Measurements from ENCODE around the gene BPIFB1. TPM values are rescaled to one million over a fixed set of nuclear protein-coding genes. Genes with fewer than 3 reads are reported as not detected.

The BPIFB1 gene
- total RNA-seq, 1 experiment from 2014 or later = not detected

DNA sequence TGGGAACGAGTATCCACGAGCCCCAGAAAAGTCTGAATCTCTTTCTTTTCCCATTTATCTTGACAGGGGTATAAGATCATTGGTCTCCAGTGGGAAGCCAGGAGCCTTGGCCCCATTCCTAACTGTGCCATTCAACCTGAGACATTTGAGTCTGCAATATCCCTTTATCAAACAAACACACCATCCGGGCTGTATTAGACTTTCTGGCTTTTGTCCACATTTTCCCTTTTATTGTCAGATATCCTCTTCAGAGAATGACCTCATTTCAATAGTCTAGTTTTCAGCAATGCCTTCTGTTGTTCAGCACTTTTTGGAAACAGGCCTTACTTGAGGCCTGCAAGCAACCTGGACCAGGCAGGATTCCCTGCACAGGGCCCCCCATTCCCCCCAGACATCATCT lies 31.5 kb upstream of the BPIFB1 start:
- no TSS peak for BruUV-seq (replicated peaks)
- TF ChIP-seq, protein P1, sequence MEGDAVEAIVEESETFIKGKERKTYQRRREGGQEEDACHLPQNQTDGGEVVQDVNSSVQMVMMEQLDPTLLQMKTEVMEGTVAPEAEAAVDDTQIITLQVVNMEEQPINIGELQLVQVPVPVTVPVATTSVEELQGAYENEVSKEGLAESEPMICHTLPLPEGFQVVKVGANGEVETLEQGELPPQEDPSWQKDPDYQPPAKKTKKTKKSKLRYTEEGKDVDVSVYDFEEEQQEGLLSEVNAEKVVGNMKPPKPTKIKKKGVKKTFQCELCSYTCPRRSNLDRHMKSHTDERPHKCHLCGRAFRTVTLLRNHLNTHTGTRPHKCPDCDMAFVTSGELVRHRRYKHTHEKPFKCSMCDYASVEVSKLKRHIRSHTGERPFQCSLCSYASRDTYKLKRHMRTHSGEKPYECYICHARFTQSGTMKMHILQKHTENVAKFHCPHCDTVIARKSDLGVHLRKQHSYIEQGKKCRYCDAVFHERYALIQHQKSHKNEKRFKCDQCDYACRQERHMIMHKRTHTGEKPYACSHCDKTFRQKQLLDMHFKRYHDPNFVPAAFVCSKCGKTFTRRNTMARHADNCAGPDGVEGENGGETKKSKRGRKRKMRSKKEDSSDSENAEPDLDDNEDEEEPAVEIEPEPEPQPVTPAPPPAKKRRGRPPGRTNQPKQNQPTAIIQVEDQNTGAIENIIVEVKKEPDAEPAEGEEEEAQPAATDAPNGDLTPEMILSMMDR (IDR thresholded peaks at IDR 0.05; ENCODE audit: unreplicated experiment) = no peak
- H3K36me3 Mint-ChIP-seq (ENCODE audit: insufficient read depth, unreplicated experiment) = no peaks in the 10 kb centered on the region

DNA sequence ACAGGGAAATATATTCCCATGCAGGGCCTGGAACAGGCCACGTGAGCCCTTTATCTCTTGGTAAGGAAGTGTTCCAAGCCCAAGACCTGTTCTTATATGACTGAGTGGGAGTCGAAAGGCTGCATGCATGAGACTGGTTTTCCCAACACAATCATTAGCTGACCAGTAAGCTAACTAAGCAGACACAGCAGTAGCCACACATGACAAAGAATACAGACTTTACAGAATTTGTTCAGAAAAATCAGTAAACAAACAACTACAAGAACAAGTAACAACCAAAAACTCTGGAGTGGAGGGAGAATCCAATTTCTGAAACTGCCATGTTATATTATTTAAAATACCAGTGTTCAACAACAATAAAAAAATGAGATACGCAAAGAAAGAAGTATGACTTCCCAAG lies 30.6 kb upstream of the BPIFB1 start:
- no peaks in the 10 kb centered on the region for H3K4me1 Mint-ChIP-seq (ENCODE audit: insufficient read depth, unreplicated experiment)
- H3K27me3 Mint-ChIP-seq (ENCODE audit: insufficient read depth, unreplicated experiment) = peaks cover 44% of the 10 kb centered on the region
- DNase-seq (ENCODE audit: unreplicated experiment) = no peak
- CTCF ChIA-PET = interaction anchor here (0.6 to 2.5 kb wide), 2 partner anchors 10 to 16 kb away, joined by 7 to 8 read pairs; no protein-coding TSS in a partner anchor
- BruUV-seq (replicated peaks) = no TSS peak
- no peaks in the 10 kb centered on the region for H3K36me3 Mint-ChIP-seq (ENCODE audit: insufficient read depth, unreplicated experiment)
- H3K27ac Mint-ChIP-seq (ENCODE audit: low read depth, unreplicated experiment) = no peak overlapping the region
- POLR2A ChIA-PET = no interaction called here
- intact Hi-C loops (cut with micrococcal nuclease) = no loop called here
- H3K4me3 Mint-ChIP-seq (ENCODE audit: unreplicated experiment) = no peak overlapping the region
- H3K9me3 Mint-ChIP-seq (ENCODE audit: unreplicated experiment) = peaks cover 8% of the 10 kb centered on the region
- TF ChIP-seq, protein P1 (IDR thresholded peaks at IDR 0.05; ENCODE audit: unreplicated experiment) = no peak

More for the DNA sequence above, 31.5 kb upstream of the BPIFB1 start:
- Mint-ChIP-seq H3K27me3 (ENCODE audit: insufficient read depth, unreplicated experiment) (peaks cover 38% of the 10 kb centered on the region), H3K9me3 (ENCODE audit: unreplicated experiment) (peaks cover 8% of the 10 kb centered on the region), H3K4me3 (ENCODE audit: unreplicated experiment) (no peak overlapping the region), H3K27ac (ENCODE audit: low read depth, unreplicated experiment) (no peak overlapping the region), H3K4me1 (ENCODE audit: insufficient read depth, unreplicated experiment) (no peaks in the 10 kb centered on the region)
- intact Hi-C loops (cut with micrococcal nuclease) = no loop called here
- POLR2A ChIA-PET = no interaction called here
- CTCF ChIA-PET = interaction anchor here (2.5 kb wide), 1 partner anchor 11 kb away, joined by 8 read pairs; no protein-coding TSS in a partner anchor
- DNase-seq (ENCODE audit: unreplicated experiment) = no peak

DNA sequence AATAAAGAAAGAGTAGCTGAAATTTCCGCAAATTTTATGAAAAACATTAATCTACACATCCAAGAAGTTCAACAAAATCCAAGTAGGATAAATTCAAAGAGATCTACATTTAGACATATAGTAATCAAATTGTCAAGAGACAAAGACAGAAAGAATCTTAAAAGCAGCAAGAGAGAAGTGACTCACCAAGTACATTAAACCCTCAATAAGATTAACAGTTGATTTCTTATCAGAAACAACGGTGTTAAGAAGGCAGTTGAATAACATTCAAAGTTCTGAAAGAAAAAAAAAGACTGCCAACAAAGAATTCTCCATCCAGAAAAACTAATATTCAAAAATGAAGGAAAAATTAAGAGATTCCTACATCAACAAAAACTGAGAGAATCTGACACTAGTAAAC lies 28.0 kb upstream of the BPIFB1 start:
- Mint-ChIP-seq H3K4me3 (ENCODE audit: unreplicated experiment) (no peak overlapping the region), H3K27ac (ENCODE audit: low read depth, unreplicated experiment) (no peak overlapping the region), H3K4me1 (ENCODE audit: insufficient read depth, unreplicated experiment) (no peaks in the 10 kb centered on the region), H3K9me3 (ENCODE audit: unreplicated experiment) (peaks cover 8% of the 10 kb centered on the region), H3K27me3 (ENCODE audit: insufficient read depth, unreplicated experiment) (peaks cover 50% of the 10 kb centered on the region), H3K36me3 (ENCODE audit: insufficient read depth, unreplicated experiment) (no peaks in the 10 kb centered on the region)
- TF ChIP-seq, protein P1 (IDR thresholded peaks at IDR 0.05; ENCODE audit: unreplicated experiment) = no peak
- DNase-seq (ENCODE audit: unreplicated experiment) = no peak
- no TSS peak for BruUV-seq (replicated peaks)
- POLR2A ChIA-PET = no interaction called here
- intact Hi-C loops (cut with micrococcal nuclease) = no loop called here
- CTCF ChIA-PET = no interaction called here

DNA sequence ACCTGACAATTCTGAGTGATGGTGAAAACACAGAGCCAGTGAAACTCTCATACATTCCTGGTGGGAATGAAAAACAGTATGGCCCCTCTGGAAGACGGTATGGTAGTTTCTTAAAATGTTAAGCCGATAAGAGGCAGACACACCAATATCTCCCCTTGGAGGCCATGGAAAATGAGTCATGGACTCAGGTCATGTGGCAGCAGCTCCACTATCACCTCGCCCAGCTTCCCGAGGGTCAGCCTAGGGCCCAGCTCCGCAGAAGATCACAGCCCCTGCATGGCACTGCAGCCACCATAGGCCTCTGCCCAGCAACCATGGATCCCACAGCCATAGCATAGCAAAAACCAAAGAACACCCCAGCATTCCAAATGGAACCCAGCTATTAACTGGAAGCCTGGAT lies 25.8 kb upstream of the BPIFB1 start:
- Mint-ChIP-seq H3K27ac (ENCODE audit: low read depth, unreplicated experiment) (no peak overlapping the region), H3K4me3 (ENCODE audit: unreplicated experiment) (no peak overlapping the region), H3K4me1 (ENCODE audit: insufficient read depth, unreplicated experiment) (peaks cover 4% of the 10 kb centered on the region), H3K9me3 (ENCODE audit: unreplicated experiment) (peaks cover 8% of the 10 kb centered on the region), H3K27me3 (ENCODE audit: insufficient read depth, unreplicated experiment) (peaks cover 72% of the 10 kb centered on the region), H3K36me3 (ENCODE audit: insufficient read depth, unreplicated experiment) (no peaks in the 10 kb centered on the region)
- ChIA-PET POLR2A (no interaction called here), CTCF (interaction anchor here (0.6 to 1.5 kb wide), 3 partner anchors 31 to 356 kb away, joined by 4 to 5 read pairs (median 4); no protein-coding TSS in a partner anchor)
- no peak for DNase-seq (ENCODE audit: unreplicated experiment)
- intact Hi-C loops (cut with micrococcal nuclease) = no loop called here
- TF ChIP-seq, protein P1 (IDR thresholded peaks at IDR 0.05; ENCODE audit: unreplicated experiment) = no peak
- no TSS peak for BruUV-seq (replicated peaks)
